Spleen (tissue), 11 donors: ENCODE results near the gene FBXL17. TPM values are rescaled to one million over a fixed set of nuclear protein-coding genes. Genes with fewer than 3 reads are reported as not detected.

ENCODE experiments used
- DNase-seq: peaks from one replicate; pipeline ENCODE4 v3.0.0-alpha.2; 2020
- H3K27ac ChIP-seq, 8 donors: fragments of 200-600 bp; sonication (generic) in 7 of 8; 1 replicate in 4 of 8; 2 replicates in 4 of 8; pipeline versions ENCODE4 v1.5.0 to v1.8.0; 2016 to 2021; ENCODE audit warnings: inconsistent platforms in 4 of 8, mild to moderate bottlenecking in 4 of 8, moderate library complexity in 1 of 8
- H3K27me3 ChIP-seq, 7 donors: fragments of 200-600 bp; sonication (generic) in 6 of 7; replicated peaks in 1 of 7; 1 replicate in 4 of 7; 2 replicates in 3 of 7; pipeline versions ENCODE4 v1.5.0 to v1.8.0; 2016 to 2021; ENCODE audit warnings: inconsistent platforms in 3 of 7, mild to moderate bottlenecking in 1 of 7
- H3K36me3 ChIP-seq, 6 donors: fragments of 200-600 bp; sonication (generic) in 5 of 6; 1 replicate in 4 of 6; 2 replicates in 2 of 6; pipeline versions ENCODE4 v1.5.0 to v1.8.0; 2016 to 2021; ENCODE audit warnings: inconsistent platforms in 2 of 6
- H3K4me1 ChIP-seq, 6 donors: fragments of 200-600 bp; sonication (generic) in 5 of 6; 1 replicate in 3 of 6; 2 replicates in 3 of 6; pipeline versions ENCODE4 v1.5.0 to v1.8.0; 2016 to 2021; ENCODE audit warnings: inconsistent platforms in 3 of 6
- H3K4me3 ChIP-seq, 8 donors: fragments of 200-600 bp; sonication (generic) in 7 of 8; 1 replicate in 4 of 8; 2 replicates in 4 of 8; pipeline versions ENCODE4 v1.5.0 to v1.8.0; 2016 to 2021; ENCODE audit warnings: inconsistent platforms in 4 of 8, mild to moderate bottlenecking in 4 of 8, moderate library complexity in 2 of 8
- H3K9me3 ChIP-seq, 8 donors: fragments of 200-600 bp; sonication (generic) in 7 of 8; 1 replicate in 4 of 8; 2 replicates in 4 of 8; pipeline versions ENCODE4 v1.5.0 to v1.8.0; 2016 to 2021; ENCODE audit warnings: inconsistent platforms in 4 of 8
- CTCF ChIP-seq, 11 experiments: fragments of 200-600 bp in 7 of 11; fragments of 450-650 bp in 4 of 11; sonication (generic) in 4 of 11; IDR thresholded peaks in 8 of 11; conservative IDR thresholded peaks in 3 of 11; 1 replicate in 7 of 11; 2 replicates in 4 of 11; pipeline versions ENCODE4 v1.4.0 to v1.8.0; 2016 to 2021; ENCODE audit warnings: antibody characterized with exemption in 11 of 11, inconsistent platforms in 4 of 11, mild to moderate bottlenecking in 1 of 11
- POLR2A ChIP-seq, 3 donors: fragments of 450-650 bp; IDR thresholded peaks; one replicate each; pipeline ENCODE4 v1.5.1; 2017; ENCODE audit warnings: antibody characterized with exemption in 3 of 3, mild to moderate bottlenecking in 1 of 3
- POLR2AphosphoS5 ChIP-seq, 3 donors: sonication (generic); formaldehyde crosslinking; IDR thresholded peaks; one replicate each; pipeline ENCODE4 v1.5.1; 2017; ENCODE audit warnings: antibody characterized with exemption in 3 of 3
- WGBS, 5 donors: extraction: QIAGEN DNeasy Blood & Tissue Kit in 3 of 5; methylation state at CpG; one replicate each; pipeline versions ENCODE4 v1.1.5 to v1.1.7; 2013 to 2018; 5-methylcytosine and 5-hydroxymethylcytosine counted together
- intact Hi-C: fragments of 100-400 bp; cut with DNase I; formaldehyde crosslinking; loops from one replicate; pipeline ENCODE4 v1.15.0; 2023; ENCODE audit warnings: low total_unique reads
- polyA plus RNA-seq, 3 donors: library from polyadenylated mRNA; stranded (reverse); fragments of 200-250 nt; gene quantifications; one replicate each; pipeline ENCODE4 v1.2.1, GENCODE V29; 2013
- total RNA-seq, 7 donors: library from RNA; depleted of rRNA in 3 of 7; stranded (reverse); fragments of >200 nt in 3 of 7; fragmentation: NEBNext Ultra II Directional in 4 of 7; extraction: Animal tissue kit (Norgen Biotek cat#: 25700) in 4 of 7; gene quantifications; one replicate each; pipeline versions ENCODE4 v1.1.0 to v1.2.1, GENCODE V29; 2016 to 2021
- donor health status: healthy with polysubstance abuse.
- donor health status: DM: no; HTN: no; CAD: no; lungs with moderate emphysema.
- donor health status: DM: no; HTN: no; CAD: no.
- donor health status: Bipolar disorder and iron deficiency.
- donor health status: healthy.
- donor health status: DM: no; HTN: no; CAD: no.
- donor health status: DM: yes; HTN: yes; CAD: no.

FBXL17 gene
- total and polyA plus RNA-seq, 10 donors = 5.1 to 39.9 (median 21.8) TPM

GRCh38 chr5:107913494-107913893 is 468.4 kb downstream of the FBXL17 start:
- Histone ChIP-seq H3K9me3 (peaks cover 0 to 6% (median under 1%) of the 10 kb centered on the region in 8 donors), H3K36me3 (peaks cover 0 to 3% (median 0%) of the 10 kb centered on the region in 6 donors), H3K4me1 (no peaks in the 10 kb centered on the region), H3K27ac (no peak overlapping the region), H3K4me3 (no peak overlapping the region), H3K27me3 (no peaks in the 10 kb centered on the region)
- WGBS, 5 donors = 72 to 85% (median 83%) methylated on average over 3 of the region's 3 CpGs
- TF ChIP-seq CTCF (IDR thresholded peaks at IDR 0.05 in 8 of 11, conservative IDR thresholded peaks at IDR 0.05 in 3 of 11) (no peak), POLR2A (IDR thresholded peaks at IDR 0.05) (no peak), POLR2AphosphoS5 (IDR thresholded peaks at IDR 0.05) (no peak)
- intact Hi-C loops = no loop called here
- DNase-seq = no peak

GRCh38 chr5:107900721-107901120 is 481.2 kb downstream of the FBXL17 start:
- peaks cover 0 to 14% (median 7%) of the 10 kb centered on the region in 8 donors for H3K9me3 ChIP-seq
- H3K27ac ChIP-seq = no peak overlapping the region
- 90 to 96% (median 94%) methylated on average over 3 of the region's 3 CpGs for WGBS, 5 donors
- H3K4me3 ChIP-seq = no peak overlapping the region
- no peak for TF ChIP-seq POLR2AphosphoS5 (IDR thresholded peaks at IDR 0.05)
- intact Hi-C loops = no loop called here
- H3K27me3 ChIP-seq = no peaks in the 10 kb centered on the region
- no peaks in the 10 kb centered on the region for H3K36me3 ChIP-seq
- DNase-seq = no peak
- H3K4me1 ChIP-seq = no peaks in the 10 kb centered on the region

- intact Hi-C loops = no loop called here
- DNase-seq = no peak
- no peak overlapping the region for H3K27ac ChIP-seq
- WGBS, 5 donors = 62 to 87% (median 73%) methylated on average over 1 of the region's 1 CpG
- H3K9me3 ChIP-seq = peaks cover 0 to 9% (median 7%) of the 10 kb centered on the region in 8 donors
- TF ChIP-seq CTCF (IDR thresholded peaks at IDR 0.05 in 8 of 11, conservative IDR thresholded peaks at IDR 0.05 in 3 of 11) = no peak
- no peak for TF ChIP-seq POLR2A (IDR thresholded peaks at IDR 0.05)
- TF ChIP-seq POLR2AphosphoS5 (IDR thresholded peaks at IDR 0.05) = no peak
- no peaks in the 10 kb centered on the region for H3K36me3 ChIP-seq
- no peaks in the 10 kb centered on the region for H3K27me3 ChIP-seq
- H3K4me3 ChIP-seq = no peak overlapping the region
- no peaks in the 10 kb centered on the region for H3K4me1 ChIP-seq
Observed at GRCh38 chr5:107894361-107894760, 487.5 kb downstream of the FBXL17 start.

GRCh38 chr5:107893642-107894041 is 488.3 kb downstream of the FBXL17 start:
- no peak for DNase-seq
- no peaks in the 10 kb centered on the region for H3K36me3 ChIP-seq
- H3K27ac ChIP-seq = no peak overlapping the region
- TF ChIP-seq CTCF (IDR thresholded peaks at IDR 0.05 in 8 of 11, conservative IDR thresholded peaks at IDR 0.05 in 3 of 11) = no peak
- TF ChIP-seq POLR2AphosphoS5 (IDR thresholded peaks at IDR 0.05) = no peak
- no peak for TF ChIP-seq POLR2A (IDR thresholded peaks at IDR 0.05)
- H3K4me1 ChIP-seq = no peaks in the 10 kb centered on the region
- WGBS, 5 donors = 53 to 82% (median 64%) methylated on average over 4 of the region's 4 CpGs
- intact Hi-C loops = no loop called here
- no peaks in the 10 kb centered on the region for H3K27me3 ChIP-seq
- H3K9me3 ChIP-seq = peaks cover 0 to 2% (median 1%) of the 10 kb centered on the region in 8 donors
- no peak overlapping the region for H3K4me3 ChIP-seq

- Histone ChIP-seq H3K4me3 (no peak overlapping the region), H3K9me3 (no peaks in the 10 kb centered on the region), H3K27me3 (no peaks in the 10 kb centered on the region), H3K4me1 (peaks cover 0 to 5% (median 0%) of the 10 kb centered on the region in 6 donors), H3K36me3 (no peaks in the 10 kb centered on the region), H3K27ac (no peak overlapping the region)
- WGBS, 5 donors = 64 to 85% (median 77%) methylated on average over 3 of the region's 3 CpGs
- intact Hi-C loops = no loop called here
- DNase-seq = no peak
- TF ChIP-seq CTCF (IDR thresholded peaks at IDR 0.05 in 8 of 11, conservative IDR thresholded peaks at IDR 0.05 in 3 of 11) = no peak
- no peak for TF ChIP-seq POLR2A (IDR thresholded peaks at IDR 0.05)
- TF ChIP-seq POLR2AphosphoS5 (IDR thresholded peaks at IDR 0.05) = no peak
Observed at GRCh38 chr5:107889387-107889786, 492.5 kb downstream of the FBXL17 start.
